Urothelium cell line (cell line): ENCODE data around the gene MPZL1.
A peak's percentile ranks its signal among the peaks of the same experiment; 100 is the strongest.
"Not testable (repeated sequence)": the region's sequence is repeated elsewhere in the genome, so short reads cannot be mapped to it uniquely, and the experiment has no call there.

Experiments used
- DNase-seq: peaks from one replicate; pipeline ENCODE4 v3.0.0; 2011; ENCODE audit warnings: low spot score, mixed read lengths
- FAIRE-seq: peaks from 2 replicates; lab custom pipeline; 2011; peaks lifted over from hg19 to GRCh38; lab: Jason Lieb, UNC

The MPZL1 gene

GRCh38 chr1:167806235-167806634 is 84.5 kb downstream of the MPZL1 start:
- not testable (repeated sequence) for FAIRE-seq, DNase-seq

- FAIRE-seq = not testable (repeated sequence)
Observed at GRCh38 chr1:167806676-167807075, 84.9 kb downstream of the MPZL1 start.

GRCh38 chr1:167808104-167808503 is 86.3 kb downstream of the MPZL1 start:
- DNase-seq = no peak
- FAIRE-seq = no peak

More at GRCh38 chr1:167806676-167807075, 84.9 kb downstream of the MPZL1 start:
- DNase-seq = not testable (repeated sequence)

GRCh38 chr1:167808690-167809089 is 86.9 kb downstream of the MPZL1 start:
- FAIRE-seq = no peak
- no peak for DNase-seq

GRCh38 chr1:167812972-167813371 is 91.2 kb downstream of the MPZL1 start:
- FAIRE-seq (no peak), DNase-seq (no peak)

- DNase-seq (no peak), FAIRE-seq (no peak)
Observed at GRCh38 chr1:167815650-167816049, 93.9 kb downstream of the MPZL1 start.

- no peak for FAIRE-seq
- DNase-seq = peak; percentile 92
Observed at GRCh38 chr1:167819849-167820683, 98.3 kb downstream of the MPZL1 start.

- FAIRE-seq (no peak), DNase-seq (no peak)
Observed at GRCh38 chr1:167820684-167821355, 99.0 kb downstream of the MPZL1 start.

GRCh38 chr1:167821356-167821685 is 99.5 kb downstream of the MPZL1 start:
- FAIRE-seq (no peak), DNase-seq (no peak)

- FAIRE-seq = no peak
- DNase-seq = no peak
Observed at GRCh38 chr1:167821969-167822685, 100.3 kb downstream of the MPZL1 start.

- DNase-seq = no peak
- no peak for FAIRE-seq
Observed at GRCh38 chr1:167824163-167824794, 102.5 kb downstream of the MPZL1 start.

- FAIRE-seq = no peak
Observed at GRCh38 chr1:167825419-167826079, 103.8 kb downstream of the MPZL1 start.

GRCh38 chr1:167826127-167826526 is 104.3 kb downstream of the MPZL1 start:
- DNase-seq (no peak), FAIRE-seq (no peak)

More at GRCh38 chr1:167825419-167826079, 103.8 kb downstream of the MPZL1 start:
- DNase-seq = no peak

GRCh38 chr1:167829868-167830267 is 108.1 kb downstream of the MPZL1 start:
- FAIRE-seq = no peak
- DNase-seq = no peak

- FAIRE-seq, DNase-seq: not testable (repeated sequence)
Observed at GRCh38 chr1:167830668-167831067, 108.9 kb downstream of the MPZL1 start.

GRCh38 chr1:167832693-167833092 is 110.9 kb downstream of the MPZL1 start:
- FAIRE-seq = no peak
- DNase-seq = no peak

- FAIRE-seq (no peak), DNase-seq (no peak)
Observed at GRCh38 chr1:167833904-167834303, 112.1 kb downstream of the MPZL1 start.

- no peak for DNase-seq
- FAIRE-seq = no peak
Observed at GRCh38 chr1:167836197-167836596, 114.4 kb downstream of the MPZL1 start.

- DNase-seq = no peak
- FAIRE-seq = no peak
Observed at GRCh38 chr1:167837326-167837725, 115.5 kb downstream of the MPZL1 start.

GRCh38 chr1:167839009-167839408 is 117.2 kb downstream of the MPZL1 start:
- DNase-seq (no peak), FAIRE-seq (no peak)
